ENCODE results near the gene MSANTD7.

DNA sequence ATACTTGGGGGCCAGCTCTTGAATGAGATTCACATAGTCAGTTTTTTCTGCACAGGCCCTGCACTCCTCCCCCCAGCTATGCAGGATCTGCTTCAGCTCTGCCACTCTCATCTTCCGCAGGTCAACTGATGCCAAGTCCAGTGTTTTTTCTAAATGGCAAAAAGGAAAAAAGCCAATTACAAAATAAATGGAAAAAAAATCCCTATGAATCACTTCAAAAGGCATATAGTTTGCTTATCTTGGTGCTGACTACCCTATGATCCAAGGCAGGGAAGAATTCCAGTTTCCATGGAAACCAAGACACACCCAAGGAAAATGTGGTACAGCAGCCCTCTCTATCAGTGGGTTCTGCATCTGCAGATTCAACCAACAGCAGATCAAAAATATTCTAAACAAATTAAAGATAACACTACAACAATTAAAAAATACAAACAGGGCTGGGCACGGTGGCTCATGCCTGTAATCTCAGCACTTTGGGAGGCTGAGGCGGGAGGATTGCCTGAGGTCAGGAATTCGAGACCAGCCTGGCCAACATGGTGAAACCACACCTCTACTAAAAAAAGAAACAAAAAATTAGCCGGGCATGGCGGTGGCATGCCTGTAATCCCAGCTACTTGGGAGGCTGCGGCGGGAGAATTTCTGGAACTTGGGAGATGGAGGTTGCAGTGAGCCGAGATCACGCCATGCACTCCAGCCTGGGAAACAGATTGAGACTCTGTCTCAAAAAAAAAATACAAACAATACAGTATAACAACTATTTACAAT is 17.9 kb upstream of the MSANTD7 start:
- no peak for TF ChIP-seq POLR2A (IDR thresholded peaks at IDR 0.05; ENCODE audit: low read depth, low read length)
- TF ChIP-seq MXI1 (IDR thresholded peaks at IDR 0.05; ENCODE audit: low read depth, low read length): no peak
- TF ChIP-seq, protein P1, sequence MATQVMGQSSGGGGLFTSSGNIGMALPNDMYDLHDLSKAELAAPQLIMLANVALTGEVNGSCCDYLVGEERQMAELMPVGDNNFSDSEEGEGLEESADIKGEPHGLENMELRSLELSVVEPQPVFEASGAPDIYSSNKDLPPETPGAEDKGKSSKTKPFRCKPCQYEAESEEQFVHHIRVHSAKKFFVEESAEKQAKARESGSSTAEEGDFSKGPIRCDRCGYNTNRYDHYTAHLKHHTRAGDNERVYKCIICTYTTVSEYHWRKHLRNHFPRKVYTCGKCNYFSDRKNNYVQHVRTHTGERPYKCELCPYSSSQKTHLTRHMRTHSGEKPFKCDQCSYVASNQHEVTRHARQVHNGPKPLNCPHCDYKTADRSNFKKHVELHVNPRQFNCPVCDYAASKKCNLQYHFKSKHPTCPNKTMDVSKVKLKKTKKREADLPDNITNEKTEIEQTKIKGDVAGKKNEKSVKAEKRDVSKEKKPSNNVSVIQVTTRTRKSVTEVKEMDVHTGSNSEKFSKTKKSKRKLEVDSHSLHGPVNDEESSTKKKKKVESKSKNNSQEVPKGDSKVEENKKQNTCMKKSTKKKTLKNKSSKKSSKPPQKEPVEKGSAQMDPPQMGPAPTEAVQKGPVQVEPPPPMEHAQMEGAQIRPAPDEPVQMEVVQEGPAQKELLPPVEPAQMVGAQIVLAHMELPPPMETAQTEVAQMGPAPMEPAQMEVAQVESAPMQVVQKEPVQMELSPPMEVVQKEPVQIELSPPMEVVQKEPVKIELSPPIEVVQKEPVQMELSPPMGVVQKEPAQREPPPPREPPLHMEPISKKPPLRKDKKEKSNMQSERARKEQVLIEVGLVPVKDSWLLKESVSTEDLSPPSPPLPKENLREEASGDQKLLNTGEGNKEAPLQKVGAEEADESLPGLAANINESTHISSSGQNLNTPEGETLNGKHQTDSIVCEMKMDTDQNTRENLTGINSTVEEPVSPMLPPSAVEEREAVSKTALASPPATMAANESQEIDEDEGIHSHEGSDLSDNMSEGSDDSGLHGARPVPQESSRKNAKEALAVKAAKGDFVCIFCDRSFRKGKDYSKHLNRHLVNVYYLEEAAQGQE (IDR thresholded peaks at IDR 0.05; ENCODE audit: low read depth, low read length): no peak
- no peak for TF ChIP-seq YY1 (IDR thresholded peaks at IDR 0.05; ENCODE audit: low read depth, low read length)
- TF ChIP-seq, protein P2, sequence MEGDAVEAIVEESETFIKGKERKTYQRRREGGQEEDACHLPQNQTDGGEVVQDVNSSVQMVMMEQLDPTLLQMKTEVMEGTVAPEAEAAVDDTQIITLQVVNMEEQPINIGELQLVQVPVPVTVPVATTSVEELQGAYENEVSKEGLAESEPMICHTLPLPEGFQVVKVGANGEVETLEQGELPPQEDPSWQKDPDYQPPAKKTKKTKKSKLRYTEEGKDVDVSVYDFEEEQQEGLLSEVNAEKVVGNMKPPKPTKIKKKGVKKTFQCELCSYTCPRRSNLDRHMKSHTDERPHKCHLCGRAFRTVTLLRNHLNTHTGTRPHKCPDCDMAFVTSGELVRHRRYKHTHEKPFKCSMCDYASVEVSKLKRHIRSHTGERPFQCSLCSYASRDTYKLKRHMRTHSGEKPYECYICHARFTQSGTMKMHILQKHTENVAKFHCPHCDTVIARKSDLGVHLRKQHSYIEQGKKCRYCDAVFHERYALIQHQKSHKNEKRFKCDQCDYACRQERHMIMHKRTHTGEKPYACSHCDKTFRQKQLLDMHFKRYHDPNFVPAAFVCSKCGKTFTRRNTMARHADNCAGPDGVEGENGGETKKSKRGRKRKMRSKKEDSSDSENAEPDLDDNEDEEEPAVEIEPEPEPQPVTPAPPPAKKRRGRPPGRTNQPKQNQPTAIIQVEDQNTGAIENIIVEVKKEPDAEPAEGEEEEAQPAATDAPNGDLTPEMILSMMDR (IDR thresholded peaks at IDR 0.05 in 2 of 3, conservative IDR thresholded peaks at IDR 0.05 in 1 of 3; ENCODE audit: control insufficient read depth in 2 of 3, extremely low read depth in 1 of 3, insufficient read depth in 1 of 3, low read depth in 3 of 3, low read length in 3 of 3): no peak
- TF ChIP-seq GATAD2B (conservative IDR thresholded peaks at IDR 0.05; ENCODE audit: low read depth): no peak

Measured in GM12878 (cell line).